ENCODE results near the gene NDST1.

The NDST1 gene

DNA sequence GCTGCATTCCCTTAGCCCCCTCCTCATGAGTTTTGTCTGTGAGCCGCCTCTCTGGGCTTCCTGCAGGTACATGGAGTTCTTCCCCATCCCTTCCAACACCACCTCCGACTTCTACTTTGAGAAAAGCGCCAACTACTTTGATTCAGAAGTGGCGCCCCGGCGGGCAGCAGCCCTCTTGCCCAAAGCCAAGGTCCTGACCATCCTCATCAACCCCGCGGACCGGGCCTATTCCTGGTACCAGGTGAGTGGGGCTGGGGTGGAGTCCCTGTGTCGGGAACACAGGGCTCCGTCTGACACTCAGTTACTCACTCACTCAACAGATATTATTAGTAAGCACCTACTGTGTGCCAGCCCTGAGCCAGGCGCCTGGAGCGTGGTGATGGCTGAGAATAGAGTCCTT lies 37.3 kb downstream of the NDST1 start:
- peak overlapping the region; percentile 2 for H3K27ac ChIP-seq (ENCODE audit: low read length)
- H3K4me1 ChIP-seq (ENCODE audit: control insufficient read depth, insufficient read depth, low read length), result peaks cover 22% of the 10 kb centered on the region
- no peaks in the 10 kb centered on the region for H3K27me3 ChIP-seq (ENCODE audit: control insufficient read depth in 1 of 2, insufficient read depth in 2 of 2, low read length in 2 of 2)
- H3K9me3 ChIP-seq (ENCODE audit: control insufficient read depth in 2 of 2, low read length in 2 of 2), result no peaks in the 10 kb centered on the region
- no peak overlapping the region for H3K9ac ChIP-seq (ENCODE audit: low read length in 2 of 2)
- H3K4me3 ChIP-seq (ENCODE audit: low read length in 2 of 2), result no peak overlapping the region
- H3K36me3 ChIP-seq (ENCODE audit: control insufficient read depth in 2 of 2, insufficient read depth in 2 of 2, low read length in 2 of 2), result peaks cover 35 to 56% of the 10 kb centered on the region in 2 donors

DNA sequence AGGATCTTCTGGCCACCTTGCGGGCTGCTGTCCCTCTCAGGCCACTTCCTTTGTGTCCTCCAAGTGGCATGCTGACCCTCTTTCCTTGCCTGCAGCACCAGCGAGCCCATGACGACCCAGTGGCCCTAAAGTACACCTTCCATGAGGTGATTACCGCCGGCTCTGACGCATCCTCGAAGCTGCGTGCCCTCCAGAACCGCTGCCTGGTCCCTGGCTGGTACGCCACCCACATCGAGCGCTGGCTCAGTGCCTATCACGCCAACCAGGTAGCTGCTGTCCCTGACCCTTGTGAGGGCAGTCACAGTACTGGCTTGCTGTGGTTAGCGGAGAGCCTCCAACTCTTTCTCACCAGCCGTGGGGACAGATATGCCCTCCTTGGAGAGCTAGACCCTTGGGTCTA lies 40.2 kb downstream of the NDST1 start:
- Histone ChIP-seq H3K9ac (ENCODE audit: low read length in 2 of 2) (no peak overlapping the region), H3K27ac (ENCODE audit: low read length) (no peak overlapping the region), H3K36me3 (ENCODE audit: control insufficient read depth in 2 of 2, insufficient read depth in 2 of 2, low read length in 2 of 2) (peaks cover 44 to 66% of the 10 kb centered on the region in 2 donors), H3K4me1 (ENCODE audit: control insufficient read depth, insufficient read depth, low read length) (peaks cover 5% of the 10 kb centered on the region), H3K27me3 (ENCODE audit: control insufficient read depth in 1 of 2, insufficient read depth in 2 of 2, low read length in 2 of 2) (no peaks in the 10 kb centered on the region), H3K9me3 (ENCODE audit: control insufficient read depth in 2 of 2, low read length in 2 of 2) (no peaks in the 10 kb centered on the region), H3K4me3 (ENCODE audit: low read length in 2 of 2) (no peak overlapping the region)

DNA sequence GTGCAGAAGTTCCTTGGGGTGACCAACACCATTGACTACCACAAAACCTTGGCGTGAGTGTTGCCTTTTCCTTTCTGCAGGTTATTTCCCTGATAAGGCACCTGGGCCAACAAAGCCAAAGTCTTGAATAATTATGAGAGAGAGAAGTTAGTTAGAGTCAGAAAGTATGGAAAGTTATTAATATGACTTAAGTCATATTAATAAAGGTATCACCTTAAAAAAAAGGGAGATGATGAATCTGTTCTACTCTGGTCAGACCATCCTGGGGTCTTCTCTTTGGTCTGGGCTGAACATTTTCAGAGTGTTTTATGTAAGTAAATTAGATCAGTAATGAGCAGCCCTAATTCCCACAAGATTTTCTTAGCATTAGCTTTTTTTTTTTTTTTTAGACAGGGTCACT lies 41.8 kb downstream of the NDST1 start:
- Histone ChIP-seq H3K27ac (ENCODE audit: low read length) (no peak overlapping the region), H3K36me3 (ENCODE audit: control insufficient read depth in 2 of 2, insufficient read depth in 2 of 2, low read length in 2 of 2) (peaks cover 52 to 70% of the 10 kb centered on the region in 2 donors), H3K9ac (ENCODE audit: low read length in 2 of 2) (no peak overlapping the region), H3K9me3 (ENCODE audit: control insufficient read depth in 2 of 2, low read length in 2 of 2) (no peaks in the 10 kb centered on the region), H3K27me3 (ENCODE audit: control insufficient read depth in 1 of 2, insufficient read depth in 2 of 2, low read length in 2 of 2) (no peaks in the 10 kb centered on the region), H3K4me1 (ENCODE audit: control insufficient read depth, insufficient read depth, low read length) (peaks cover 2% of the 10 kb centered on the region), H3K4me3 (ENCODE audit: low read length in 2 of 2) (no peak overlapping the region)

DNA sequence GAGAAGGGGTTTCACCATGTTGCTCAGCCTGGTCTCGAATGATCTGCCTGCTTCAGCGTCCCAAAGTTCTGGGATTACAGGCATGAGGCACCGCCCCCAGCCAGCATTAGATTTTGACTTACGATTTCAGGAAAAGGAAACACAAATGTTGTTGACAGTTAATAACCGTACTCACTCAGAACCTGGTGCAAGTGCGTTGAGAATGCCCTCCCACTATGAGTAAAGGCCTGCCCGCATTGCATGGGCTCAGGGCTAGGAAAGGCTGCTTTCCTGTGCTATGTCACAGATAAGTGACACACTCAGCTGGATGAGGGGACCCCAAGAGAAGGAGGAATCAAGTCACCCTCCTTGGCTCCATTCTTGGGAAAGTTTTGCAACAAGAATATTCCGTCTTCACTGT lies 42.4 kb downstream of the NDST1 start:
- H3K36me3 ChIP-seq (ENCODE audit: control insufficient read depth in 2 of 2, insufficient read depth in 2 of 2, low read length in 2 of 2), result peaks cover 55 to 72% of the 10 kb centered on the region in 2 donors
- no peaks in the 10 kb centered on the region for H3K9me3 ChIP-seq (ENCODE audit: control insufficient read depth in 2 of 2, low read length in 2 of 2)
- H3K4me3 ChIP-seq (ENCODE audit: low read length in 2 of 2), result no peak overlapping the region
- H3K4me1 ChIP-seq (ENCODE audit: control insufficient read depth, insufficient read depth, low read length), result no peaks in the 10 kb centered on the region
- H3K27ac ChIP-seq (ENCODE audit: low read length), result no peak overlapping the region
- H3K9ac ChIP-seq (ENCODE audit: low read length in 2 of 2), result no peak overlapping the region
- no peaks in the 10 kb centered on the region for H3K27me3 ChIP-seq (ENCODE audit: control insufficient read depth in 1 of 2, insufficient read depth in 2 of 2, low read length in 2 of 2)

DNA sequence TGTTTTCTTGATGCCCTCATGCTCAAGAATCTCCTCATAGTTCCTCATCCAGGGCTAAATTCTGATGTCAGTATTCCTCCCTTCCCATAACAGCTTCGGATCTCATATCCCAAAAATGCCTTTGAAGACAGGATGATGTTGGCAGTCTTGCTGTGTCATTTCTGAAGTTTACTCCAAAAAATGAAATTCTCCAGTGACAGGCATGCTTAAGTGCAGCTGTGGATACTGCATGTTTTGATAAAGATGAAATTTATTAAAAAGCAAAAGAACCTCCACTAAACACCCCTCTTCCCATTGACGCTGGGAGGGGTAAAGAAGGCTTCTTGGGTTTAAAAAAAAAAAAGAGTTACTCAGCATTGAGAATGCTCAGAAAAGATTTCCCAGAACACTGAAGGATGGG lies 43.1 kb downstream of the NDST1 start:
- Histone ChIP-seq H3K4me3 (ENCODE audit: low read length in 2 of 2) (no peak overlapping the region), H3K4me1 (ENCODE audit: control insufficient read depth, insufficient read depth, low read length) (peaks cover 4% of the 10 kb centered on the region), H3K27me3 (ENCODE audit: control insufficient read depth in 1 of 2, insufficient read depth in 2 of 2, low read length in 2 of 2) (no peaks in the 10 kb centered on the region), H3K27ac (ENCODE audit: low read length) (no peak overlapping the region), H3K9me3 (ENCODE audit: control insufficient read depth in 2 of 2, low read length in 2 of 2) (no peaks in the 10 kb centered on the region), H3K36me3 (ENCODE audit: control insufficient read depth in 2 of 2, insufficient read depth in 2 of 2, low read length in 2 of 2) (peaks cover 57 to 75% of the 10 kb centered on the region in 2 donors), H3K9ac (ENCODE audit: low read length in 2 of 2) (no peak overlapping the region)

DNA sequence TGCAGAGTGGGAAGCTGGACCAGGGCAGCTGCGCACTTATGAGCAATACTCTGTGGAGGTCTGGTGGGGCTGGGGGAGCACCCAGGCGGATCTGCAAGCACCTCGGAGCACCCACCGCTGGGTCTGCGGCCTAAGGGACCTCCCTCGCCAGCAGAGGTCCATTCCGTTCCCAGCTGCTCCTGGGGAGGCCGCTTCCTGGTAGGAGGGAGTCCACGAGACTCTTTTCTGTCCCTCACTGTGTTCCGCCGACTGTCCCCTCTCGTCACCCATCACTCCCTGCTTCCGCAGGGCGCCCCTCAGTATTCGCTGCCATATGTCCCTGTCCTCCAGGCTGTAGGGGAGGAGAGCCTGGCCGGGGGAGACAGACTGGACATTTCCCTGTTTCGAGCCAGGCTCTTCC lies 45.5 kb downstream of the NDST1 start:
- peaks cover 49 to 58% of the 10 kb centered on the region in 2 donors for H3K36me3 ChIP-seq (ENCODE audit: control insufficient read depth in 2 of 2, insufficient read depth in 2 of 2, low read length in 2 of 2)

DNA sequence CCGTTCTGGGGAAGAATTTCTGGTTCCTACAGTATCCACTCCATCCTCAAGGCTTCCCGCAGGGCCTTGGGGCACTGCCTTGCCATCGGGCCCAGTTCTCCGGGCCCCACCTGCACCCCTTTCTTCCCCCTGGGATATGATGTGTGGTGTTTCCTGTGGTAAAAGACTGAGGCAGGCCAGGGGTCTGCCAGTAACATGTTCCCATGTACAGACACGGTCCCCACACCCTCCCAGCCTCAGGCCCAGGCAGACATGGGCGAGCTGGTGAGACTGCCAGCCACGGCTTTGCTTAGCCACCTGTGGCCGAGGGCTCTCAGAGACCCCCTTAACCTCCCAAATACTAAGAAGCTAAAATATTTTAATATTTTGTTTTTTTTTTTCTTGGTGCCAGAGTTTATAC lies 46.0 kb downstream of the NDST1 start:
- Histone ChIP-seq H3K27me3 (ENCODE audit: control insufficient read depth in 1 of 2, insufficient read depth in 2 of 2, low read length in 2 of 2) (no peaks in the 10 kb centered on the region), H3K27ac (ENCODE audit: low read length) (no peak overlapping the region)

More for the DNA sequence above, 45.5 kb downstream of the NDST1 start:
- no peaks in the 10 kb centered on the region for H3K27me3 ChIP-seq (ENCODE audit: control insufficient read depth in 1 of 2, insufficient read depth in 2 of 2, low read length in 2 of 2)
- H3K4me1 ChIP-seq (ENCODE audit: control insufficient read depth, insufficient read depth, low read length), result peaks cover 18% of the 10 kb centered on the region
- H3K9me3 ChIP-seq (ENCODE audit: control insufficient read depth in 2 of 2, low read length in 2 of 2), result no peaks in the 10 kb centered on the region
- H3K9ac ChIP-seq (ENCODE audit: low read length in 2 of 2), result no peak overlapping the region
- H3K27ac ChIP-seq (ENCODE audit: low read length), result no peak overlapping the region
- no peak overlapping the region for H3K4me3 ChIP-seq (ENCODE audit: low read length in 2 of 2)

DNA sequence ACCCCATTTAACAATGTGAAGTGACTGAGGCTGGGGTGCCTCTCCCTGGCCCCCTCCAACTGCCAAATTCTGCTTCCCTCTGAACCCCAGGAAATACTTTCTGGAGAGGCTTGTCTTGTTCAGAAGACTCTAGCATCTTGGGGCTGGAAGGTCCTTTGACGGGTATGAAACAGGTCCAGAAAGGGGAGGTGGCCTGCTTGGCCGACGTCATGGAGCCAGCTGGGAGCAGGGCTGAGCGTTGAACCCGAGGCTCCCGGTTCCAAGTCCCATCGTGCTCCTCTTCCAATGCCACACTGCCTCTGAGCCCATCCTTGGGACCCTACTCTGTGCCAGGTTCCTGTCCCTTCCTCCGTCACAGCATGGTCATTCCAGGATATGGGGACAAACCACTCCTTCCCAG lies 46.9 kb downstream of the NDST1 start:
- Histone ChIP-seq H3K4me3 (ENCODE audit: low read length in 2 of 2) (no peak overlapping the region), H3K27me3 (ENCODE audit: control insufficient read depth in 1 of 2, insufficient read depth in 2 of 2, low read length in 2 of 2) (no peaks in the 10 kb centered on the region), H3K4me1 (ENCODE audit: control insufficient read depth, insufficient read depth, low read length) (peaks cover 20% of the 10 kb centered on the region), H3K36me3 (ENCODE audit: control insufficient read depth in 2 of 2, insufficient read depth in 2 of 2, low read length in 2 of 2) (peaks cover 44 to 50% of the 10 kb centered on the region in 2 donors), H3K9ac (ENCODE audit: low read length in 2 of 2) (no peak overlapping the region), H3K9me3 (ENCODE audit: control insufficient read depth in 2 of 2, low read length in 2 of 2) (no peaks in the 10 kb centered on the region), H3K27ac (ENCODE audit: low read length) (no peak overlapping the region)

More for the DNA sequence above, 46.0 kb downstream of the NDST1 start:
- Histone ChIP-seq H3K4me1 (ENCODE audit: control insufficient read depth, insufficient read depth, low read length) (peaks cover 20% of the 10 kb centered on the region), H3K4me3 (ENCODE audit: low read length in 2 of 2) (no peak overlapping the region), H3K9ac (ENCODE audit: low read length in 2 of 2) (no peak overlapping the region), H3K36me3 (ENCODE audit: control insufficient read depth in 2 of 2, insufficient read depth in 2 of 2, low read length in 2 of 2) (peaks cover 49 to 57% of the 10 kb centered on the region in 2 donors), H3K9me3 (ENCODE audit: control insufficient read depth in 2 of 2, low read length in 2 of 2) (no peaks in the 10 kb centered on the region)

DNA sequence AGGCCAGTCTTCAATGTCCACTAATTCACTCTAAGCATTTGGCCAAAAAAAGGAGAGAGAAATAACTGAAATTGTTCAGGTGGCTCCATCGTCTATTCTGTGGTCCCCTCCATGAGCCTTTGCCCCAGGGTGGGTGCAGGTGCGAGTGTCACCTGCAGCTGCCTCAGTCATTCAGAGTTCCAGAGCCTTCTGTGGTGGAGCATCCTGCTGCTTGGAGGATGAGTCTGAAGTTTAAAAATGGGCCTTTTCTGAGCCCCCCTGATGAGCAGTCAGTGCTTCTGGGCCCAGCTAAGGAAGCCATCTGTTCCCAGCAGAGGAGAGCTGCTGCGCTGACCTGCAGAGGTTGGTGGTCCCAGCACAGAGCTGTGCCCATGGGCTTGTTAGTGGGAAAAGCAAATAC lies 48.2 kb downstream of the NDST1 start:
- H3K4me1 ChIP-seq (ENCODE audit: control insufficient read depth, insufficient read depth, low read length), result peaks cover 20% of the 10 kb centered on the region
- H3K27me3 ChIP-seq (ENCODE audit: control insufficient read depth in 1 of 2, insufficient read depth in 2 of 2, low read length in 2 of 2), result no peaks in the 10 kb centered on the region
- H3K9me3 ChIP-seq (ENCODE audit: control insufficient read depth in 2 of 2, low read length in 2 of 2), result no peaks in the 10 kb centered on the region
- H3K36me3 ChIP-seq (ENCODE audit: control insufficient read depth in 2 of 2, insufficient read depth in 2 of 2, low read length in 2 of 2), result peaks cover 33 to 38% of the 10 kb centered on the region in 2 donors
- no peak overlapping the region for H3K9ac ChIP-seq (ENCODE audit: low read length in 2 of 2)
- H3K27ac ChIP-seq (ENCODE audit: low read length), result no peak overlapping the region
- H3K4me3 ChIP-seq (ENCODE audit: low read length in 2 of 2), result no peak overlapping the region

DNA sequence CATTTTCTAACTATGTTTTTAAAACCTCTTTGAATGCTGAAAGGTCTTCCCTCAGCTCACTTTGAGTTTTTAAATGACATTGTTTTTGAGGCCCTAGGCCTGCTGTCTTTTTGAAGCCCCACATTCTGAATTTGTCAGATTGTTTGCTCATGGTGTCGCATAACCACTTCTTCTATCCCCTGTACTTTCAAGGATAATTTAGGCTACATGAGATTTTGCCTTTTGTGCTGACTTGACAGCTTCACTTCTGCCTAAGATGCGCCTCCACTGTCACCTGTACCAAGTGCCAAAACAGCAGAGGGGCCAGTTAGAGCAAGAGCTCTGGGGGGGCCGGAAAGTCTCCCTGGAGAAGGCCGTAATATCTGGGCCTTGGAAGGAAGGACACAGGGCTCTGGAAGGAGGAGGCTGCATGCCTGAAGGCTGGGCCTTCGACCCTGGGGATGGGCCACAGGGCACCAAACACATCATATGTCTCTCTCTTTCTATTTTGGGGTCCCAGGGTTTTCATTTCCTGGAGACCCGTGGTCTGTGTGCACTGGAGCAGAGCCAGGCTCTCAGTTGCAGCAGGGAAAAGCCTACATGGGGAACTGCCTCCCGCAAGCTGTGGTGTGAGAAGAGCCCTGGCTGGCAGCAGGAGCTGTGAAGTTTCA lies 49.1 kb downstream of the NDST1 start:
- no peak overlapping the region for H3K4me3 ChIP-seq (ENCODE audit: low read length in 2 of 2)
- H3K27ac ChIP-seq (ENCODE audit: low read length), result peak overlapping the region; percentile 31
- H3K27me3 ChIP-seq (ENCODE audit: control insufficient read depth in 1 of 2, insufficient read depth in 2 of 2, low read length in 2 of 2), result no peaks in the 10 kb centered on the region
- peaks cover 26 to 29% of the 10 kb centered on the region in 2 donors for H3K36me3 ChIP-seq (ENCODE audit: control insufficient read depth in 2 of 2, insufficient read depth in 2 of 2, low read length in 2 of 2)
- no peaks in the 10 kb centered on the region for H3K9me3 ChIP-seq (ENCODE audit: control insufficient read depth in 2 of 2, low read length in 2 of 2)
- peak overlapping the region in 1 of 2 donors; percentile 21 for H3K9ac ChIP-seq (ENCODE audit: low read length in 2 of 2)
- H3K4me1 ChIP-seq (ENCODE audit: control insufficient read depth, insufficient read depth, low read length), result peaks cover 20% of the 10 kb centered on the region

DNA sequence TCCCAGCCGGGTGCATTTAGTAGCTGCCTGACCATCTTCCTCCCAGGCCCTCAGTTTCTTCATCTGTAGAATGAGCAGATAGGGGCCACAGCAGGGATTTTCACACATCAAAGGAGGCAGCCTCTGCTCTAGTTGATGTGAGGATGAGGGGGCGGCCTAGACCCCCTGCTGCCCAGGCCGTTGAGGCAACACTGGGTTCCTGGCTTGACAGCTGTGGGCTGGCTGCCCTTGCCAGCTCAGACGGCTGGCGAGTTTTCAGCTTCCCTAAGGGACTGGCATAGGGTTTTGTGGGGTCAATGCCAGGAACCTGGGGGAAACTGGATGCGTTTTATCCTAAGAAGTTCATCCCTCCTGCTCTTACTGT lies 49.6 kb downstream of the NDST1 start:
- Histone ChIP-seq H3K27me3 (ENCODE audit: control insufficient read depth in 1 of 2, insufficient read depth in 2 of 2, low read length in 2 of 2) (no peaks in the 10 kb centered on the region), H3K9ac (ENCODE audit: low read length in 2 of 2) (no peak overlapping the region), H3K27ac (ENCODE audit: low read length) (peak overlapping the region; percentile 31), H3K36me3 (ENCODE audit: control insufficient read depth in 2 of 2, insufficient read depth in 2 of 2, low read length in 2 of 2) (peaks cover 24 to 28% of the 10 kb centered on the region in 2 donors), H3K4me1 (ENCODE audit: control insufficient read depth, insufficient read depth, low read length) (peaks cover 20% of the 10 kb centered on the region), H3K4me3 (ENCODE audit: low read length in 2 of 2) (no peak overlapping the region), H3K9me3 (ENCODE audit: control insufficient read depth in 2 of 2, low read length in 2 of 2) (no peaks in the 10 kb centered on the region)

Data from stomach smooth muscle (tissue), 2 donors.